Glutamatergic neuron (in vitro differentiated cells): ENCODE measurements around the gene CMTM2. TPM values are rescaled to one million over a fixed set of nuclear protein-coding genes. Genes with fewer than 3 reads are reported as not detected.

Experiments used
- DNase-seq: peaks from one replicate; pipeline ENCODE4 v3.0.0; 2022
- H3K27ac Mint-ChIP-seq: one replicate; pipeline ENCODE4 v1.8.0; 2020; ENCODE audit warnings: mild to moderate bottlenecking, mixed read lengths, inconsistent platforms; ENCODE audit not compliant: unreplicated experiment
- H3K27me3 Mint-ChIP-seq: one replicate; pipeline ENCODE4 v1.8.0; 2020; ENCODE audit warnings: mild to moderate bottlenecking, moderate library complexity, mixed read lengths, inconsistent platforms; ENCODE audit not compliant: unreplicated experiment
- H3K36me3 Mint-ChIP-seq: one replicate; pipeline ENCODE4 v1.8.0; 2020; ENCODE audit warnings: mild to moderate bottlenecking, mixed read lengths, inconsistent platforms; ENCODE audit not compliant: unreplicated experiment
- H3K4me1 Mint-ChIP-seq: one replicate; pipeline ENCODE4 v1.8.0; 2020; ENCODE audit warnings: mild to moderate bottlenecking, low read depth, mixed read lengths, inconsistent platforms; ENCODE audit not compliant: unreplicated experiment
- H3K4me3 Mint-ChIP-seq: one replicate; pipeline ENCODE4 v1.8.0; 2020; ENCODE audit warnings: mild to moderate bottlenecking, mixed read lengths, inconsistent platforms; ENCODE audit not compliant: unreplicated experiment
- H3K9me3 Mint-ChIP-seq: one replicate; pipeline ENCODE4 v1.8.0; 2020; ENCODE audit warnings: mild to moderate bottlenecking, moderate library complexity, mixed read lengths, inconsistent platforms; ENCODE audit not compliant: unreplicated experiment
- CTCF ChIP-seq: fragments of 200-600 bp; sonication (generic); IDR thresholded peaks from one replicate; pipeline ENCODE4 v1.5.0; 2021; ENCODE audit not compliant: partially characterized antibody, unreplicated experiment
- total RNA-seq: library from RNA; stranded (reverse); fragmentation: NEBNext Ultra II Directional; extraction: Animal tissue kit (Norgen Biotek cat#: 25700); gene quantifications from one replicate; pipeline ENCODE4 v1.2.1, GENCODE V29; 2021; ENCODE audit not compliant: unreplicated experiment

Gene CMTM2
- total RNA-seq, 1 donor from 2014 or later = not detected

- Mint-ChIP-seq H3K4me1 (no peaks in the 10 kb centered on the region), H3K9me3 (no peaks in the 10 kb centered on the region), H3K27ac (no peak overlapping the region), H3K36me3 (no peaks in the 10 kb centered on the region), H3K4me3 (no peak overlapping the region), H3K27me3 (peaks cover 3% of the 10 kb centered on the region)
- DNase-seq = no peak
- no peak for TF ChIP-seq CTCF
Observed at GRCh38 chr16:66588981-66589713, 9.9 kb downstream of the CMTM2 start.

- H3K4me1 Mint-ChIP-seq = no peaks in the 10 kb centered on the region
- no peak for TF ChIP-seq CTCF
- H3K4me3 Mint-ChIP-seq = no peak overlapping the region
- peaks cover 3% of the 10 kb centered on the region for H3K27me3 Mint-ChIP-seq
- no peak for DNase-seq
- H3K9me3 Mint-ChIP-seq = no peaks in the 10 kb centered on the region
- no peaks in the 10 kb centered on the region for H3K36me3 Mint-ChIP-seq
- no peak overlapping the region for H3K27ac Mint-ChIP-seq
Observed at GRCh38 chr16:66590322-66590721, 11.1 kb downstream of the CMTM2 start.

GRCh38 chr16:66591018-66591417 is 11.8 kb downstream of the CMTM2 start:
- H3K27me3 Mint-ChIP-seq = peaks cover under 1% of the 10 kb centered on the region
- no peak overlapping the region for H3K4me3 Mint-ChIP-seq
- H3K4me1 Mint-ChIP-seq = no peaks in the 10 kb centered on the region
- H3K9me3 Mint-ChIP-seq = no peaks in the 10 kb centered on the region
- no peaks in the 10 kb centered on the region for H3K36me3 Mint-ChIP-seq
- H3K27ac Mint-ChIP-seq = no peak overlapping the region
- TF ChIP-seq CTCF = no peak
- no peak for DNase-seq

DNA sequence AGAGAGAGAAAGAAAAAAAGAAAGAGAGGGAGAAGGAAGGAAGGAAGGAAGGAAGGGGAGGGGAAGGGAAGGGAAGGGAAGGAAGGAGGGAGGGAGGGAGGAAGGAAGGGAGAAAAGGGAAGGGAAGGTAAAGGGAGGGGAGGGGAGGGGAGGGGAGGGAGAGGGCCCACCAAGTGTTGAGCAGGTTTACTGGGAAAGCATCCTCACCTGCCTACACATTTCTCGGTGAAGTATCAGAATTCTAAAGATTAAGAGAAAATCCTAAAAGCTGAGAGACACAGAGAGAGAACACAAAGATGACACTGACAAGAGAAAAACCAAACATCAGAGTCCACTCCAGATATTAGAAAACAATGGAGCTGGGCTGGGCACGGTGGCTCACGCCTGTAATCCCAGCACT is 13.0 kb downstream of the CMTM2 start:
- no peak for TF ChIP-seq CTCF
- no peaks in the 10 kb centered on the region for H3K36me3 Mint-ChIP-seq
- no peaks in the 10 kb centered on the region for H3K9me3 Mint-ChIP-seq
- H3K27me3 Mint-ChIP-seq = no peaks in the 10 kb centered on the region
- DNase-seq = no peak
- no peak overlapping the region for H3K4me3 Mint-ChIP-seq
- no peak overlapping the region for H3K27ac Mint-ChIP-seq
- H3K4me1 Mint-ChIP-seq = no peaks in the 10 kb centered on the region

DNA sequence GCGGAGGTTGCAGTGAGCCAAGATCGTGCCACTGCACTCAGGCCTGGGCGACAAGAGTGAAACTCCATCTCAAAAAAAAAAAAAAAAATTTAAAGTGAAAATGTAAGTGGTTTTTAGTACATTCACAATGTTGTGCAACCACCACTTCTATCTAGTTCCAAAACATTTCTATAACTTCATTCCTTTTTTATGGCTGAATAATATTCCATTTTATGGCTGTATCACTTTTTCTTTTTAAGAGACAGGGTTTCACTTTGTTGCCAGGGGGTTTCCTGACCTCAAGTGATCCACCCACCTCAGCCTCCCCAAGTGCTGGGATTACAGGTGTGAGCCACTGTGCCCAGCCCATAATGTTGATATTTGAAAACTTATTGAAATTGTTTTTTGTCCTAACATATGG is 13.6 kb downstream of the CMTM2 start:
- Mint-ChIP-seq H3K4me3 (no peak overlapping the region), H3K4me1 (no peaks in the 10 kb centered on the region), H3K9me3 (no peaks in the 10 kb centered on the region)

More for the DNA sequence above, 13.6 kb downstream of the CMTM2 start:
- DNase-seq = no peak
- Mint-ChIP-seq H3K36me3 (no peaks in the 10 kb centered on the region), H3K27ac (no peak overlapping the region), H3K27me3 (no peaks in the 10 kb centered on the region)
- TF ChIP-seq CTCF = no peak
